Endothelial cell of hepatic sinusoid (primary cell): Measurements from ENCODE around the gene PRSS12.
"Not testable (repeated sequence)": the region's sequence is repeated elsewhere in the genome, so short reads cannot be mapped to it uniquely, and the experiment has no call there.

ENCODE experiments used
- in situ Hi-C: cut with HindIII; loops from 2 replicates; pipeline ENCODE4 v1.10.0; 2017; ENCODE audit warnings: low sequenced_read_pairs

The PRSS12 gene

DNA sequence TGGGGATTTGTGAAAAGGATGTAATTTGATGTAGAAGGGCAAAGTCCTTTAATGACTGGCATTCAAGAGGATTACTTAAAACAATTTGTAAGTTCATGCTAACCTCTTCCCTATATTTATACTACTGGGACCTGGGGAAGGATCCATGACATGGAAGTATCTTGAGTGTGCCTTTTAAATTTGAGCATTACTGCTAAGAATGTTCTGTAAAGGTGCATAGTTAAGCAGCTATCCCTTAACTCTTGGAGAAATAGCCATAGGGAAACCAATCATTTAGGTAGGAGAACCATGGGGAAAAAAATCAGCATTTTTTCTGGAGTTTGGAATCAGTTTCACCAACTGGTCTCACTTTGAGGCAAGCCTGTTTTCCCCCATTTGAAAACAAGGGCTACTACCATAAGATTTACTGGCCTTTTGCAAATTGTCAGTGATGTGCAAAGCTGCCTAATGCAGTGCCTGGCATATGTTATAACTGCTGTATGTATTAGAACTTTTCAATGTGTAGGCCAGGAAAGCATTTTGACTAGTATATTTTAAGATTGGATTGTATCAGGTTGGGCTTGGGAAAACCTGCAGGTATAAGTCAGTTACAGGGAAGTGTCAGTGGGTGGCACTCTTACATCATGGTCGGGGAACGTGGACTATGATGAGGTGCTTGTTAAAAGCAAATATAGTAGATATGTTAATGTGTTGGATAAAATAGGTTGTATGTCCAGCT is 72.1 kb downstream of the PRSS12 start:
- in situ Hi-C loops: no loop called here

DNA sequence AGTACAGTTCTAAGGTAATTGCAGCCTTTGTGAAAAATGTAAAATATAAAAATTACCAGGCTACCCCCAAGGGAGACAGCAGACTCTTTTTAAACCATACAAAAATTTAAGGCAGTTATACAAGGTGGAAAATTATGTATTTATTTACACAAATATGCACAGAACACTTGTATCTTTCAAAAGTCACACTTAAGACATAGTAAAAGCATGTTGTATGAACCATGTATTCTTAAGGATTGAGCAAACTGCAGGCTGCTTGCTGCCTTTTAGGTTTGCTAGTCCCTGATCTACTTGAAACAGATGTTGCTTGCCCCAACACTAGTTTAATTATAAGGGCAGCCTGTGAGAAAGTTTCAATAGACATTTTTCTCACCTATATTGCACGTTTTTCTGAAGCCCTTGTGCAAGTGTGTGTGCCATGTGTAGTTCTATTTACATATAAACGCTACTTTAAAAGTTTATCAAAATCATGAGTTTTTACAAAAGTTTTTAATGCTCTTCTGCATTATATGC is 72.8 kb downstream of the PRSS12 start:
- in situ Hi-C loops: no loop called here

DNA sequence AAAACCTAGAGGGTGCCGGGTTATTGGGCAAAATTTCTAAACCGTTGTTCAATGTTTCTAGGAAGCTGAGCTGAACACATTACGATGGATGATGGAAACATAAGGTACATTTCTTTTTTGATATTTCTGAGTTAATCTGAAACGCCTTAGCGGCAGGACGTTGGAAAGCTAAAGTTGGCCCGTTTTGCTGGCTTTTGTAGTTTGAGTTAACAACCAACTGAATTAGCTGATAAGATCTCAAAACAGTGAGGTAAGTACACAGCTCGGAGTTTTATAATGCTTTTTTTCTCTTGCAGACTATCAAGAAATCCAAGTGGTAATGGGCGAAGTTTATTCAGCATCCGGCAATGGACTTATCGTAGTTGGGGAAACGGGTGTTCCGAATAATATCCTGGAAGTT is 73.5 kb downstream of the PRSS12 start:
- in situ Hi-C loops: no loop called here

DNA sequence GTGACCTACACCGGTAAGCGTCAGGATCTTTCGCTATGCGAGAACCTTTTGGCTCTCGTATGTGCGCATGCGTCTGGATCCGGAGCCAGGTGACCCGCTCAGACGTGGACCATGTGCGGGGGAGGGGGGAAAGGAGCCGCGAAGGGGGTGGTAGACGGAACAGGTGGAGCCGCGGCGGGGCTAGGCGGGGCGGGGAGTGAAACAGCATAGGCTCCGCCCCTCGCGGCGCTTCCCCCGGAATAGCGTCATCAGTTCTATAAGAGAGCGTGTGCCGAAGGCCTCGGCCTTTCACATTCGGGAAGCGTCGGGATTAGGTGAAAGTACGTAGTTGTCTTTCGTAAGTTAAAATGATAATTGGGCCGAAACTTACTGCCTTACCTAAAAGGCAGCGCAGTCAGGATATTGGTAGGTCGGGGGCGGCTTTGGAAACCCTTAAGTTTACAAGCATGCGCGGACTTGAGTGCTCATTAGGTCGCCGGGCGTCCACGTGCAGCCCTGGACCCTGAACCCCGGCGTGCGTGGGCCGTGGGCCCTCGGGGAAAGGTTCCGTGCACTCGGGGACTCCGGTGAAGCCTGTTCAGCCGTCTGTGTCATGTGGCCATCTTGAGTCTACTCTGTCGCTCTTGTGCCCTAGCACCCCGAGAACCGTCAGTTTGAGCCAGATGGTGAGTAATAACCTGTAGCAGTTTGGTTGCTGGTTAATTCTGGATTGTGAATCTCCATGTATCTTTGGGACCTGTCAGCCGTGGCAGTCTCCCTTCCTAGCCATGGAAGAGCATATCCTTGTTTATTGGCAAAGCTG is 74.1 kb downstream of the PRSS12 start:
- in situ Hi-C loops: no loop called here

DNA sequence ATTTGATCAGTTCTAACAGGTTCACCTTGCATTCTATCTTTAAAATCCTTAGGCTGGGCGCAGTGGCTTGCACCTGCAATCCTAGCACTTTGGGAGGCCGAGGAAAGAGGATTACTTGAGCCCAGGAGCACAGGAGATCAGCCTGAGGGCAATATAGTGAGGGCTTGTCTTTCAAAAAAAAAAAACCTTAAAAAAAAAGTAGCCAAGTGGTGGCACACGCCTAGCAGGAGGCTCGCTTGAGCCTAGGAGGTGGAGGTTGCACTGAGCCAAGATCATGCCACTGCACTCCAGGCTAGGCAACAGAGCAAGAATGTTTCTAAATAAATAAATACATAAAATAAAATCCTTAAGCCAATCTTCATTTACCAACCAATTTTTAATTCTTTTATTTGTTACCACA is 75.6 kb downstream of the PRSS12 start:
- in situ Hi-C loops: no loop called here

DNA sequence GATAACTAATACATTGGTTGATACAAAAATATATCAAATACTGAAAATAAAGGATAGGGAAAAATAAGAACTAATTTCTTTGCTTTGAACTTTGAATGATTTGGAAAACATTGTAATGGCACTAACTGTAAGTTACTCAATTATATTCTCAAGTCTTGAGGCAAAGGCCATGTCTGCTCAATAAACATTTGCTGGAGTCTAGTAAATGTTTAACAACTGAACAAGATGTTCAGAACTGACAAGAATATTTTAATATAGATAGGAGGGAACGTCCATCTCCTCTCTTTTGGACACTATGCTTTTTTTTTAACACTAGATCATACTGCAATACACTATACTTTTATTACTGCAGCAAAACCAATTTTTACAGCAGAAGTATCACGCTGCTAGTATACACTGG is 76.2 kb downstream of the PRSS12 start:
- in situ Hi-C loops: no loop called here

DNA sequence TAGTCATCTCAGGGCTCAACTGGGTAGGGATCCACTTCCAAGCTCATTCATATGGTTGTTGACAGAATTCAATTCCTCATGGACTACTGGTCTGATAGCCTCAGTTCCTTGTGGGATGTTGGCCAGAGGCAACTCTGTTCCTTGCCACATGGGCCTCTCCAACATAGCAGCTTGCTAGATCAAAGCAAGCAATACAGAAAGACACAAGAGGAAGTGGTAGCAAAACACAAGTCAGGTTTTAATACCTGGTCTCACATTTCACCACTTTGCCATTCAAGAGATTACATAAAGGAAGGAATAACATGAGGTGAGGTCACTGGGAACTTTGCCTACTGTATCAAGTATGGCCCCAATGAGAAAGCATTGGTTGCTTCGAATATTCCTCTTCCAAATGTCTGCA is 79.2 kb downstream of the PRSS12 start:
- in situ Hi-C loops: no loop called here

DNA sequence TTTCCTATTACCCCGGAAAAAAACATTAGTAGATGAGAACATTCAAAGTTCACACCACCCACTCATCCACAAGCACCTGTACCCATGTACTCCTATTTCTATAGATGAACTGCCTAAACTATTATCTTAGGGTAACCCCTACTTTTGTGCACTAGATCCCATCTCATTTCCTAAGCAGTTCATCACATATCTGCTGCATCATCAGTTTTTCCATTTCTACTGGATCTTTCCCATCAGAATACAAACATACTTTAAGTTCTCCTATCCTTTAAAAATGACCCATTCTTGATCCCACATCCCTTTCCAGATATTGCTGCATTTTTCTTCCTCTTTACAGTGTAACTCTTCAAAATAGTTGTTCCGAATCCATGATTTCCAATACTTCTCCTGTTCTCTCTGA is 81.0 kb downstream of the PRSS12 start:
- in situ Hi-C loops: no loop called here

DNA sequence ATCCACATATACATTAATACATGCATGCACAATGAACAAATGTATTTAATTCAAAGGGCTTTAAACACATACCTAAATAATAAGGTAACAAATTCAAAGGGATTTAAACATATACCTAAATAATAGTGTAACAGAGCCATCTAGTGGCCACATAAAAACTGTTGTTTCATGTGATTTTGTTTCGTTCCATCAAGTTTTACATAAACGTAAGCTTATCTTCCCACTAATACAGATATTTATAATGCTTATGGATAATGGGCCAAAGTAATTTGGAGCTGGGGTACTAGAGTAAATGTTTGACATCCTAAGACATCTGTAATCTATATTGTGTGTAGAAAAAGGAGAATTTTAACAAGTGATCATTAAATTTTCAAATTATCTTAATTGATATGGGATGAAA is 82.3 kb downstream of the PRSS12 start:
- in situ Hi-C loops: no loop called here

DNA sequence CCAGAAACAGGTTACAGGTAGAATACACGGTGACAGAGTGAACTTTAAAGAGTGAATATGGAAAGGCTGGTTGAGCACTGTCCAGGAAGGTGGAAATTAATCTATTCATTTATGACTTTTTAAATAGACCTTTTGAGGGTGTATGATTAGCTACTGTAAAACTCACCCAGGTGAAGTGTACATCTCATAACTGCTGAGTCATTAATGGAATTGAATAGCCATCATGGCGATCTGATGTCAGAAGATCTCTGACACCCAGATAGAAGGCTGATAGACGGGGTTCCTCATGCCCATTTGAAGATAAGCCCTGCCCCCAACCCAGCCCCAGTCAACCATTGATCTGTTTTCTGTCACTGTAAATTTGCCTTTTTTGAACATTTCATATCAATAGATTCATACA is 84.0 kb downstream of the PRSS12 start:
- in situ Hi-C loops: no loop called here

DNA sequence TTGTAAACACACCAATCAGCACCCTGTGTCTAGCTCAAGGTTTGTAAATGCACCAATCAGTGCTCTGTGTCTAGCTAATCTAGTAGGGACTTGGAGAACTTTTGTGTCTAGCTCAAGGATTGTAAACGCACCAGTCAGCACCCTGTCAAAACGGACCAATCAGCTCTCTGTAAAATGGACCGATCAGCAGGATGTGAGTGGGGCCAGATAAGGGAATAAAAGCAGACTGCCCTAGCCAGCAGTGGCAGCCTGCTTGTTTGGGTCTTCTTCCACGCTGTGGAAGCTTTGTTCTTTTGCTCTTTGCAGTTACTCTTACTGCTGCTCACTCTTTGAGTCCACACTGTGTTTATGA is 86.7 kb downstream of the PRSS12 start:
- in situ Hi-C loops: not testable (repeated sequence)

DNA sequence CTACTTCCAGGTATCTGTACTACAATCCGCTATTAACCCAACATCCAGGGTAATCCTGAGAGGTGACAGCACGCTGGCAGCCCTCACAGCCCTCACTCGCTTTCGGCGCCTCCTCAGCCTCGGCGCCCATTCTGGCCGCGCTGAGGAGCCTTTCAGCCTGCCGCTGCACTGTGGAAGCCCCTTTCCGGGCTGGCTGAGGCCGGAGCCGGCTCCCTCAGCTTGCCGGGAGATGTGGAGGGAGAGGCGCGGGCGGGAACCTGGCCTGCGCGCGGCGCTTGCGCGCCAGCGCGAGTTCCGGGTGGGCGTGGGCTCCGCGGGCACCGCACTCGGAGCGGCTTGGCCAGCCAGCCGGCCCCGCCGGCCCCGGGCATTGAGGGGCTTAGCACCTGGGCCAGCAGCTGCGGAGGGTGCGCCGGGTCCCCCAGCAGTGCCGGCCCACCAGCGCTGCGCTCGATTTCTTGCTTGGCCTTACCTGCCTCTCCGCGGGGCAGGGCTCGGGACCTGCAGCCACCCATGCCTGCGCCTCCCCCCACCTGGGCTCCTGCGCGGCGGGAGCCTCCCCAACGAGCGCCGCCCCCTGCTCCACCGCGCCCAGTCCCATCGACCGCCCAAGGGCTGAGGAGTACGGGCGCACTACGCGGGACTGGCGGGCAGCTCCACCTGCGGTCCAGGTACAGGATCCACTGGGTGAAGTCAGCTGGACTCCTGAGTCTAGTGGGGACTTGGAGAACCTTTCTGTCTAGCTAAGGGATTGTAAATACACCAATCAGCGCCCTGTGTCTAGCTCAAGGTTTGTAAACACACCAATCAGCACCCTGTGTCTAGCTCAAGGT is 87.3 kb downstream of the PRSS12 start:
- in situ Hi-C loops: no loop called here

DNA sequence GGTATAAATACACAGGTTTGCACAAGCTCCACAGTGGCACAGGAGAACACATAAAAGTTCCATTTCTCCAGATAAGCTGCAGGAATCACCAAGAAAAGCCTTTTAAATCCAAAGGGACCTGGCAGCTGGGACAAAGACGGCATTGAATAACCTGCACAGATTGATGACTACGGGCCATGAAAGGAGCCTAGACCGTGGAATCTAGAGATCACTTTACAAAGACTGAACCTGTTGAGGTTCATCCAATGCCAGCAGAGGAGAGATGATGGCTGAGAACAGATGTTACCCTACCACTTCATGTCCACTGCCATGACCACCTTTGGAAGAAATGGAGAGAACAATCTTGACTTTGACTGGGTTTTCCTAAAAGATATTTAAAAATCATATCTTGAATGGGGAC is 88.7 kb downstream of the PRSS12 start:
- in situ Hi-C loops: no loop called here

DNA sequence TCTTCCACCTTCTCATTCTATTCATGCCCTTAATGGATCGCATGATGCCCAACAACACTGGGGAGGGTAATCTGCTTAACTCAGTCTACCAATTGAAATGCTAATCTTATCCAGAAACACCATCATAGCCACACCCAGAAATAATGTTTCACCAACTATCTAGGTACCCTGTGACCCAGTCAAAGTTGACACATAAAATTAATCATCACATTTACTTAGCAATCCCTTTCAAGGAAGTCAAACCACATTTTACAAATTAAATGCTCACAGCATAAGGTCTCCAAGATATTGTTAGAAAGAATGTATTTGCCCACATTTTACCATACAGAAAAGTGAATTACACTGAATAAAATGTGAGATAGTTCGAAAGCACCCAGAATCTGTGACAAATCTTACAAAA is 92.5 kb downstream of the PRSS12 start:
- in situ Hi-C loops: no loop called here

DNA sequence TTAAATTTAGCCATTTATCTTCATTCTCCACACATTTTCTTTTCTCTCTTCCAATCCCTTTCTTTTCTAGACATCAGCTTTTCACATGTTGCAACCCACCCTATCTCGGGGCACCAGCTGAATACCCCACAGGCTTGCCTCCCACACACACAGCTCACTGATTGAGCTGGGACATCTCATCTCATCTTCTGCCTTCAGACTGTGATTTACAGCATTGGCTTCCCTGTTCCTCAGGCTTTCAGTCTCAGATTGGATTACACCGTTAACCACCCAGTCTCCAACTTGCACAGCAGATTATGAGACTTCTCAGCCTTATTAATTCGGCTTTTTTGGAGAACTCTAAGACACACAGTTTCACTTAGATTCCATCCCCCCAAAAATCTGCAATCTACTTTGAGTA is 93.7 kb downstream of the PRSS12 start:
- in situ Hi-C loops: no loop called here

DNA sequence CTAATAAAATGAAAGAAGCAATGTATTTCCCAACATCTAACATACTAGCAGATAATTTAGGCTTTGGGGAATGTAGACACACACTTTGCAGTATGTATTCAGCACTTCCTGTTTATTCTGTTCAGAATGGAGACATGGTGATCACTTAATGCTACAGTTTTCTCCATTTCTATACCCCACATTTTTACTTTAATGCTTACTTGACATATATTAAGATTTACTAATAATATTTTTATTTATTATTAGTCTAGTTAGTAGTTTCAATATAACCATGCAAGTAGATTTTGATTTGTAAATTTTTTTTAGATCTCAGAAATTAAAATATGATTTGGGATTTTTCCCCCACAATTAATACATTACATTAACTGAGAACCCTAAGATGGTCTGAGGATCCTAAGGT is 98.4 kb downstream of the PRSS12 start:
- in situ Hi-C loops: no loop called here

DNA sequence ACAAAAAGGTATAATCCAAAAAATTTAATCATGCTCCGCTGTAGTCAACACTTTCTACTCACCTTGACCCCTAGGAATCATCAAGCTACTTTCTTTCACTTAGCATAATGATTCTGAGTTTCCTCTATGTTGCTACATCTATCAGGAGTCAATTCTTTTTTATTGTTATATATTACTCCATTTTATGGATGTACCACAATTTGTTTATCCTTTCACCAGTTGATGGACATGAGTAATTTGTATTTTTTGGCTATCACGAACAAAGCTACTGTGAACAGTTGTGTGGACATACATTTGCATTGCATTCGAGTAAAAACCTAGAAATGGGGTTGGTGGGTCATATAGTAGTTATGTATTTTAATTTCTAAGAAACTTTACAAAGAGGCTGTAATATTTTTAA is 102.9 kb downstream of the PRSS12 start:
- in situ Hi-C loops: no loop called here

DNA sequence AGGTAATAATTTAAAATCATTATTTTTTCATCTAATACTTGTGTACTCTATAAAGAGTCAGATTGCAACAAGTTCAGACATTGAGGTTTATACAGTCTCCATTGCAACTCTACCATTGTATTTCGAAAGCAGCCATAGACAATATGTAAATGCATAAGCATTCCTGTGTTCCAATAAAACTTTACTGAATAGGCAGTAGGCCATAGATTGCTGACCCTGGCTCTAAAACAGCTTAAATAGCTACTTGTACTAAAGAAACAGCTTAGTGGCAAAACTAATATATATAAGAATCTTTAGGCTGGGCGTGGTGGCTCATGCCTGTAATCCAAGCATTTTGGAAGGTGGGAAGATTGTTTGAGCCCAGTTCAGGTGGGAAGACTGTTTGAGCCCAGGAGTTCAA is 115.3 kb downstream of the PRSS12 start:
- in situ Hi-C loops: no loop called here

DNA sequence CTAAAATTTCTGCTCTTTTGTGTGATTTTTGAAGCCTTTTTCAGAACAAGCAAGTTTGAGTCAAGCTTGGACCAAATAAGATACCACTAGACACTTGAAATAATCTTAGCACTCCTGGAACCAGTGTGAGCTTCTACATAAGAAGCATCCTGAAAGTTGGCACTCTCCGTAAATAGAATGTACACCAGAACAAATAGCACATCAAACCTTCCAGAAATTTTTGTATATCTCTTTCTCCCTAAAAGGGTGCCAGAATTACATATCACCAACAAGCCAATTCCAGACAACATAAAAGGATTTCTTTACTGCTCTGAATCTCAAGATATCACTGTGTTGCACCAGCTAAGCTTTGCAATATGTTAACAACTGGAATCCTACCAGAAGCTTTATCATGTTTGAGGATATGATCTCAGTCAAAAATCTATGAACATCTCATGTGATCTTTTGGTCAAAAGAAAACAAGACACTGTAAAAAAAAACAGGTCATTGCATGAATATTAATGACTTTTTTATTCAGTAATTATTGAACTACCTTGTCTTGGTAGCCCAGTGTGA is 117.2 kb downstream of the PRSS12 start:
- in situ Hi-C loops: no loop called here
